ENCODE data around the gene ZNF611. TPM values are rescaled to one million over a fixed set of nuclear protein-coding genes. Genes with fewer than 3 reads are reported as not detected.

ZNF611 gene
- total RNA-seq, 1 experiment from 2014 or later: 22.4 TPM

DNA sequence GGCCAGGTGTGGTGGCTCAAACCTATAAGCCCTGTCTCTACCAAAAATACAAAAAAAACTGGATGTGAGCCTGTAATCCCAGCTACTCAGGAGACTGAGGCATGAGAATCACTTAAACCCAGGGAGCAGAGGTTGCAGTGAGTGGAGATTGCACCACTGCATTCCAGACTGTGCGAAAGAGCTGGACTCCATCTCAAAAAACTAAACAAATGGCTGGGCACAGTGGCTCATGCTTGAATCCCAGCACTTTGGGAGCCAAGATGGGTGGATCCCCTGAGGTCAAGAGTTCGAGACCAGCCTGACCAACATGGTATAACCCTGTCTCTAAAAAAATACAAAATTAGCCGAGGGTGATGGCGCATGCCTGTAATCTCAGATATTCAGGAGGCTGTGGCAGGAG lies 61.8 kb downstream of the ZNF611 start (continued):
- TF ChIP-seq, protein P1, sequence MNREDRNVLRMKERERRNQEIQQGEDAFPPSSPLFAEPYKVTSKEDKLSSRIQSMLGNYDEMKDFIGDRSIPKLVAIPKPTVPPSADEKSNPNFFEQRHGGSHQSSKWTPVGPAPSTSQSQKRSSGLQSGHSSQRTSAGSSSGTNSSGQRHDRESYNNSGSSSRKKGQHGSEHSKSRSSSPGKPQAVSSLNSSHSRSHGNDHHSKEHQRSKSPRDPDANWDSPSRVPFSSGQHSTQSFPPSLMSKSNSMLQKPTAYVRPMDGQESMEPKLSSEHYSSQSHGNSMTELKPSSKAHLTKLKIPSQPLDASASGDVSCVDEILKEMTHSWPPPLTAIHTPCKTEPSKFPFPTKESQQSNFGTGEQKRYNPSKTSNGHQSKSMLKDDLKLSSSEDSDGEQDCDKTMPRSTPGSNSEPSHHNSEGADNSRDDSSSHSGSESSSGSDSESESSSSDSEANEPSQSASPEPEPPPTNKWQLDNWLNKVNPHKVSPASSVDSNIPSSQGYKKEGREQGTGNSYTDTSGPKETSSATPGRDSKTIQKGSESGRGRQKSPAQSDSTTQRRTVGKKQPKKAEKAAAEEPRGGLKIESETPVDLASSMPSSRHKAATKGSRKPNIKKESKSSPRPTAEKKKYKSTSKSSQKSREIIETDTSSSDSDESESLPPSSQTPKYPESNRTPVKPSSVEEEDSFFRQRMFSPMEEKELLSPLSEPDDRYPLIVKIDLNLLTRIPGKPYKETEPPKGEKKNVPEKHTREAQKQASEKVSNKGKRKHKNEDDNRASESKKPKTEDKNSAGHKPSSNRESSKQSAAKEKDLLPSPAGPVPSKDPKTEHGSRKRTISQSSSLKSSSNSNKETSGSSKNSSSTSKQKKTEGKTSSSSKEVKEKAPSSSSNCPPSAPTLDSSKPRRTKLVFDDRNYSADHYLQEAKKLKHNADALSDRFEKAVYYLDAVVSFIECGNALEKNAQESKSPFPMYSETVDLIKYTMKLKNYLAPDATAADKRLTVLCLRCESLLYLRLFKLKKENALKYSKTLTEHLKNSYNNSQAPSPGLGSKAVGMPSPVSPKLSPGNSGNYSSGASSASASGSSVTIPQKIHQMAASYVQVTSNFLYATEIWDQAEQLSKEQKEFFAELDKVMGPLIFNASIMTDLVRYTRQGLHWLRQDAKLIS (CRISPR knock-in tag; IDR thresholded peaks at IDR 0.05; ENCODE audit: borderline replicate concordance): no peak
- TF ChIP-seq, protein P2, sequence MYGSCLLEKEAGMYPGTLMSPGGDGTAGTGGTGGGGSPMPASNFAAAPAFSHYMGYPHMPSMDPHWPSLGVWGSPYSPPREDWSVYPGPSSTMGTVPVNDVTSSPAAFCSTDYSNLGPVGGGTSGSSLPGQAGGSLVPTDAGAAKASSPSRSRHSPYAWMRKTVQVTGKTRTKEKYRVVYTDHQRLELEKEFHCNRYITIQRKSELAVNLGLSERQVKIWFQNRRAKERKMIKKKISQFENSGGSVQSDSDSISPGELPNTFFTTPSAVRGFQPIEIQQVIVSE (CRISPR knock-in tag; IDR thresholded peaks at IDR 0.05; ENCODE audit: borderline replicate concordance): no peak
- no peak for TF ChIP-seq TEAD1 (CRISPR knock-in tag; IDR thresholded peaks at IDR 0.05)
- TF ChIP-seq, protein P3, sequence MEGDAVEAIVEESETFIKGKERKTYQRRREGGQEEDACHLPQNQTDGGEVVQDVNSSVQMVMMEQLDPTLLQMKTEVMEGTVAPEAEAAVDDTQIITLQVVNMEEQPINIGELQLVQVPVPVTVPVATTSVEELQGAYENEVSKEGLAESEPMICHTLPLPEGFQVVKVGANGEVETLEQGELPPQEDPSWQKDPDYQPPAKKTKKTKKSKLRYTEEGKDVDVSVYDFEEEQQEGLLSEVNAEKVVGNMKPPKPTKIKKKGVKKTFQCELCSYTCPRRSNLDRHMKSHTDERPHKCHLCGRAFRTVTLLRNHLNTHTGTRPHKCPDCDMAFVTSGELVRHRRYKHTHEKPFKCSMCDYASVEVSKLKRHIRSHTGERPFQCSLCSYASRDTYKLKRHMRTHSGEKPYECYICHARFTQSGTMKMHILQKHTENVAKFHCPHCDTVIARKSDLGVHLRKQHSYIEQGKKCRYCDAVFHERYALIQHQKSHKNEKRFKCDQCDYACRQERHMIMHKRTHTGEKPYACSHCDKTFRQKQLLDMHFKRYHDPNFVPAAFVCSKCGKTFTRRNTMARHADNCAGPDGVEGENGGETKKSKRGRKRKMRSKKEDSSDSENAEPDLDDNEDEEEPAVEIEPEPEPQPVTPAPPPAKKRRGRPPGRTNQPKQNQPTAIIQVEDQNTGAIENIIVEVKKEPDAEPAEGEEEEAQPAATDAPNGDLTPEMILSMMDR (IDR thresholded peaks at IDR 0.05): no peak
- no peak for TF ChIP-seq ZNF396 (CRISPR knock-in tag; IDR thresholded peaks at IDR 0.05; ENCODE audit: borderline replicate concordance)
- TF ChIP-seq, protein P4, sequence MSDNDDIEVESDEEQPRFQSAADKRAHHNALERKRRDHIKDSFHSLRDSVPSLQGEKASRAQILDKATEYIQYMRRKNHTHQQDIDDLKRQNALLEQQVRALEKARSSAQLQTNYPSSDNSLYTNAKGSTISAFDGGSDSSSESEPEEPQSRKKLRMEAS (CRISPR knock-in tag; IDR thresholded peaks at IDR 0.05): no peak

DNA sequence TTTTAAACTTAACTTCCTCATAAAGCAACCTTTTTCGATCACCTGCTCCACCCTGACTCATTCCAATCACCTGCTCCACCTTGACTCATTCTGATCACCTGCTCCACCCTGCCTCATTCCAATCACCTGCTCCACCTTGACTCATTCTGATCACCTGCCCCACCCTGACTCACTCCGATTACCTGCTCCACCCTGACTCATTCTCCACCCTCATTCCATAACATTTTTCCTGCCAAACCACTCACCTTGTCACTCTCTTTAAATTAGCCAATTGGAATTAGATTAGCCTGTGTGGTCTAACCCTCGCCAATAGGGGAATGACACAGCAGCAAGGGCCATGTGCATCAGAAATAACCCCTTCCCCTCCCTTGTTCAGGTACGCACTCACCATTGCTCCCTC lies 64.8 kb downstream of the ZNF611 start:
- ChIA-PET CTCF (no interaction called here), POLR2A (no interaction called here)
- Mint-ChIP-seq H3K36me3 (peaks cover 4% of the 10 kb centered on the region), H3K27me3 (ENCODE audit: low read depth) (no peaks in the 10 kb centered on the region), H3K9me3 (peaks cover 4% of the 10 kb centered on the region), H3K27ac (peak overlapping the region; percentile 0; the same call in 1 of the 2 replicates), H3K4me1 (peaks cover 29% of the 10 kb centered on the region), H3K4me3 (no peak overlapping the region)
- TF ChIP-seq GTF2I (CRISPR knock-in tag; conservative IDR thresholded peaks at IDR 0.05): no peak
- TF ChIP-seq NR3C1 (CRISPR knock-in tag; conservative IDR thresholded peaks at IDR 0.05; ENCODE audit: low read depth): no peak
- TF ChIP-seq, protein P5, sequence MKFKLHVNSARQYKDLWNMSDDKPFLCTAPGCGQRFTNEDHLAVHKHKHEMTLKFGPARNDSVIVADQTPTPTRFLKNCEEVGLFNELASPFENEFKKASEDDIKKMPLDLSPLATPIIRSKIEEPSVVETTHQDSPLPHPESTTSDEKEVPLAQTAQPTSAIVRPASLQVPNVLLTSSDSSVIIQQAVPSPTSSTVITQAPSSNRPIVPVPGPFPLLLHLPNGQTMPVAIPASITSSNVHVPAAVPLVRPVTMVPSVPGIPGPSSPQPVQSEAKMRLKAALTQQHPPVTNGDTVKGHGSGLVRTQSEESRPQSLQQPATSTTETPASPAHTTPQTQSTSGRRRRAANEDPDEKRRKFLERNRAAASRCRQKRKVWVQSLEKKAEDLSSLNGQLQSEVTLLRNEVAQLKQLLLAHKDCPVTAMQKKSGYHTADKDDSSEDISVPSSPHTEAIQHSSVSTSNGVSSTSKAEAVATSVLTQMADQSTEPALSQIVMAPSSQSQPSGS (CRISPR knock-in tag; IDR thresholded peaks at IDR 0.05; ENCODE audit: borderline replicate concordance, low read depth): no peak
- TF ChIP-seq ZBTB21 (CRISPR knock-in tag; IDR thresholded peaks at IDR 0.05; ENCODE audit: borderline replicate concordance): no peak
- TF ChIP-seq SP1 (CRISPR knock-in tag; conservative IDR thresholded peaks at IDR 0.05): no peak
- no peak for TF ChIP-seq ELF4 (CRISPR knock-in tag; IDR thresholded peaks at IDR 0.05; ENCODE audit: low read depth)
- TF ChIP-seq CREB1 (CRISPR knock-in tag; IDR thresholded peaks at IDR 0.05): no peak
- TF ChIP-seq IRF2 (CRISPR knock-in tag; IDR thresholded peaks at IDR 0.05; ENCODE audit: borderline replicate concordance, low read depth): no peak
- TF ChIP-seq NFE2L1 (CRISPR knock-in tag; IDR thresholded peaks at IDR 0.05): no peak
- TF ChIP-seq PRRX2 (CRISPR knock-in tag; IDR thresholded peaks at IDR 0.05): no peak
- TF ChIP-seq ATF1 (CRISPR knock-in tag; IDR thresholded peaks at IDR 0.05): no peak
- TF ChIP-seq RORB (CRISPR knock-in tag; IDR thresholded peaks at IDR 0.05): no peak
- no peak for TF ChIP-seq TP53 (CRISPR knock-in tag; IDR thresholded peaks at IDR 0.05)
- TF ChIP-seq, protein P6, sequence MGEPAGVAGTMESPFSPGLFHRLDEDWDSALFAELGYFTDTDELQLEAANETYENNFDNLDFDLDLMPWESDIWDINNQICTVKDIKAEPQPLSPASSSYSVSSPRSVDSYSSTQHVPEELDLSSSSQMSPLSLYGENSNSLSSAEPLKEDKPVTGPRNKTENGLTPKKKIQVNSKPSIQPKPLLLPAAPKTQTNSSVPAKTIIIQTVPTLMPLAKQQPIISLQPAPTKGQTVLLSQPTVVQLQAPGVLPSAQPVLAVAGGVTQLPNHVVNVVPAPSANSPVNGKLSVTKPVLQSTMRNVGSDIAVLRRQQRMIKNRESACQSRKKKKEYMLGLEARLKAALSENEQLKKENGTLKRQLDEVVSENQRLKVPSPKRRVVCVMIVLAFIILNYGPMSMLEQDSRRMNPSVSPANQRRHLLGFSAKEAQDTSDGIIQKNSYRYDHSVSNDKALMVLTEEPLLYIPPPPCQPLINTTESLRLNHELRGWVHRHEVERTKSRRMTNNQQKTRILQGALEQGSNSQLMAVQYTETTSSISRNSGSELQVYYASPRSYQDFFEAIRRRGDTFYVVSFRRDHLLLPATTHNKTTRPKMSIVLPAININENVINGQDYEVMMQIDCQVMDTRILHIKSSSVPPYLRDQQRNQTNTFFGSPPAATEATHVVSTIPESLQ (CRISPR knock-in tag; IDR thresholded peaks at IDR 0.05): no peak
- TF ChIP-seq, protein P7, sequence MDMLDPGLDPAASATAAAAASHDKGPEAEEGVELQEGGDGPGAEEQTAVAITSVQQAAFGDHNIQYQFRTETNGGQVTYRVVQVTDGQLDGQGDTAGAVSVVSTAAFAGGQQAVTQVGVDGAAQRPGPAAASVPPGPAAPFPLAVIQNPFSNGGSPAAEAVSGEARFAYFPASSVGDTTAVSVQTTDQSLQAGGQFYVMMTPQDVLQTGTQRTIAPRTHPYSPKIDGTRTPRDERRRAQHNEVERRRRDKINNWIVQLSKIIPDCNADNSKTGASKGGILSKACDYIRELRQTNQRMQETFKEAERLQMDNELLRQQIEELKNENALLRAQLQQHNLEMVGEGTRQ (CRISPR knock-in tag; IDR thresholded peaks at IDR 0.05): no peak
- ATAC-seq (no peak), DNase-seq (ENCODE audit: low spot score) (no peak)

All from WTC11 (cell line).